GM12878 (cell line): ENCODE measurements around the gene IL17RB. TPM values are rescaled to one million over a fixed set of nuclear protein-coding genes. Genes with fewer than 3 reads are reported as not detected.

Source experiments
- ATAC-seq: fragments of 200-7000 bp; cut with Tn5 transposase; 3 replicates; pipeline ENCODE4 v1.9.1; 2020; ENCODE audit warnings: mild to moderate bottlenecking, moderate library complexity
- BruUV-seq: library from RNA; stranded (reverse); fragments of 400-500 nt; replicated peaks from 2 replicates; lab custom pipeline; 2021; lab: Mats Ljungman, UMichigan
- CTCF ChIA-PET: fragments of 300-600 bp; sonication (Branson Sonifier 250); formaldehyde crosslinking; extraction: SDS; loops from one replicate; lab custom pipeline; 2021; ENCODE audit warnings: inconsistent platforms; lab: Yijun Ruan, JAX
- POLR2A ChIA-PET: fragments of 350-600 bp; formaldehyde crosslinking; extraction: SDS; loops from one replicate; lab custom pipeline; 2021; ENCODE audit warnings: inconsistent platforms; lab: Charles Lee
- RAD21 ChIA-PET: fragments of 300-600 bp; sonication (Branson Sonifier 250); formaldehyde crosslinking; loops from one replicate; lab custom pipeline; 2023; ENCODE audit warnings: antibody characterized with exemption; ENCODE audit not compliant: unreplicated experiment; lab: Charles Lee
- SMC1A ChIA-PET: fragments of 300-600 bp; sonication (Branson Sonifier 250); formaldehyde crosslinking; loops from one replicate; lab custom pipeline; 2023; ENCODE audit not compliant: unreplicated experiment, uncharacterized antibody; lab: Charles Lee
- DNase-seq: peaks from one replicate; pipeline ENCODE4 v3.0.0-alpha.2; 2011; ENCODE audit warnings: low read depth, low spot score
- FAIRE-seq: peaks from 3 replicates; lab custom pipeline; 2011; peaks lifted over from hg19 to GRCh38; lab: Jason Lieb, UNC
- H2AFZ ChIP-seq: 2 replicates; pipeline ENCODE4 v1.6.0; 2011; ENCODE audit warnings: low read depth, low read length, control low read depth; ENCODE audit not compliant: control insufficient read depth
- H3K27ac ChIP-seq: 2 replicates; pipeline ENCODE4 v1.5.1; 2011; ENCODE audit warnings: control low read depth; ENCODE audit not compliant: control insufficient read depth, insufficient read depth
- H3K27me3 ChIP-seq, 2 experiments: replicated peaks in 1 of 2; 2 replicates each; pipeline versions ENCODE4 v1.6.0 to v1.6.1; 2011; ENCODE audit warnings: low read length in 1 of 2; ENCODE audit not compliant: control insufficient read depth in 2 of 2, insufficient read depth in 2 of 2
- H3K36me3 ChIP-seq, 2 experiments: 2 replicates each; pipeline ENCODE4 v1.5.1; 2011; ENCODE audit warnings: low read length in 1 of 2; ENCODE audit not compliant: control insufficient read depth in 2 of 2, insufficient read depth in 2 of 2
- H3K4me1 ChIP-seq: 2 replicates; pipeline ENCODE4 v1.6.1; 2011; ENCODE audit warnings: mild to moderate bottlenecking, low read length, moderate library complexity, mixed read lengths; ENCODE audit not compliant: control insufficient read depth, insufficient read depth
- H3K4me2 ChIP-seq: 2 replicates; pipeline ENCODE4 v1.6.0; 2011; ENCODE audit warnings: control low read depth; ENCODE audit not compliant: control insufficient read depth, insufficient read depth
- H3K4me3 ChIP-seq: fragments of 200-600 bp; sonication (generic); 2 replicates; pipeline ENCODE4 v1.5.1; 2016
- H3K79me2 ChIP-seq: 2 replicates; pipeline ENCODE4 v1.6.0; 2011; ENCODE audit warnings: low read length; ENCODE audit not compliant: control insufficient read depth, insufficient read depth
- H3K9ac ChIP-seq: 2 replicates; pipeline ENCODE4 v1.8.0; 2011; ENCODE audit warnings: low read length, control low read depth, mixed read lengths; ENCODE audit not compliant: control insufficient read depth, insufficient read depth
- H3K9me3 ChIP-seq: replicated peaks from 3 replicates; pipeline ENCODE4 v1.5.1; 2011; ENCODE audit warnings: mild to moderate bottlenecking, low read length; ENCODE audit not compliant: control insufficient read depth, insufficient read depth
- H4K20me1 ChIP-seq: 2 replicates; pipeline ENCODE4 v1.6.0; 2011; ENCODE audit not compliant: control insufficient read depth, insufficient read depth
- ASH2L ChIP-seq: fragments of 300-600, 200-600 bp; sonication (generic); IDR thresholded peaks from 2 replicates; pipeline ENCODE4 v1.6.1; 2017; ENCODE audit warnings: low read depth, mild to moderate bottlenecking, borderline replicate concordance
- DPF2 ChIP-seq: fragments of 450-650 bp; IDR thresholded peaks from 2 replicates; pipeline ENCODE4 v1.6.1; 2017; ENCODE audit warnings: mild to moderate bottlenecking
- MEF2B ChIP-seq: fragments of 450-650 bp; IDR thresholded peaks from 2 replicates; pipeline ENCODE4 v1.6.1; 2018; ENCODE audit warnings: mild to moderate bottlenecking, moderate library complexity; ENCODE audit not compliant: partially characterized antibody, poor library complexity, severe bottlenecking
- MYB ChIP-seq: fragments of 150-350 bp; IDR thresholded peaks from 2 replicates; pipeline ENCODE4 v1.6.1; 2014; ENCODE audit warnings: mild to moderate bottlenecking, low read depth, low read length, borderline replicate concordance
- NRF1 ChIP-seq: conservative IDR thresholded peaks from 2 replicates; pipeline ENCODE4 v1.6.1; 2011; ENCODE audit warnings: mild to moderate bottlenecking, low read depth, low read length, improper control_type of control experiment
- POLR2AphosphoS2 ChIP-seq: IDR thresholded peaks from 2 replicates; pipeline ENCODE4 v1.6.1; 2011; ENCODE audit warnings: low read depth, mild to moderate bottlenecking, low read length, improper control_type of control experiment, moderate library complexity
- RAD21 ChIP-seq: IDR thresholded peaks from 2 replicates; pipeline ENCODE4 v1.6.1; 2011; ENCODE audit warnings: mild to moderate bottlenecking, low read depth, low read length, moderate library complexity; ENCODE audit not compliant: insufficient read depth
- SMARCA5 ChIP-seq: fragments of 450-650 bp; IDR thresholded peaks from 2 replicates; pipeline ENCODE4 v1.6.1; 2017; ENCODE audit warnings: mild to moderate bottlenecking
- SREBF1 ChIP-seq: IDR thresholded peaks from 2 replicates; pipeline ENCODE4 v1.6.1; 2012; ENCODE audit warnings: mild to moderate bottlenecking, low read length
- TCF3 ChIP-seq: IDR thresholded peaks from 2 replicates; pipeline ENCODE4 v1.6.1; 2012; ENCODE audit warnings: low read depth, mild to moderate bottlenecking, low read length, borderline replicate concordance; ENCODE audit not compliant: insufficient read depth
- USF2 ChIP-seq: IDR thresholded peaks from 2 replicates; pipeline ENCODE4 v1.6.1; 2011; ENCODE audit warnings: low read depth, low read length, improper control_type of control experiment, borderline replicate concordance
- ZBTB4 ChIP-seq: fragments of 450-650 bp; formaldehyde crosslinking; IDR thresholded peaks from 2 replicates; pipeline ENCODE4 v1.4.0; 2022; ENCODE audit warnings: mild to moderate bottlenecking, moderate library complexity
- ZNF24 ChIP-seq: fragments of 450-650 bp; IDR thresholded peaks from 2 replicates; pipeline ENCODE4 v1.6.1; 2017; ENCODE audit warnings: antibody characterized with exemption, mild to moderate bottlenecking
- ZSCAN29 ChIP-seq: fragments of 450-650 bp; IDR thresholded peaks from 2 replicates; pipeline ENCODE4 v1.6.1; 2017; ENCODE audit warnings: mild to moderate bottlenecking, moderate library complexity
- WGBS: methylation state at CpG from one replicate; pipeline ENCODE4 v1.1.6; 2016; ENCODE audit warnings: low lambda C conversion rate; ENCODE audit not compliant: insufficient replicate concordance, insufficient coverage; ENCODE audit errors: missing lambda C conversion rate; 5-methylcytosine and 5-hydroxymethylcytosine counted together
- in situ Hi-C: fragments of 300-500 bp; cut with MboI; formaldehyde crosslinking; loops from 9 replicates; pipeline ENCODE4 v1.14.3; 2018; ENCODE audit warnings: mixed read lengths
- intact Hi-C: fragments of 100-400 bp; cut with micrococcal nuclease; formaldehyde crosslinking; loops from one replicate; pipeline ENCODE4 v1.14.2; 2022; ENCODE audit not compliant: unreplicated experiment
- polyA plus RNA-seq, 11 experiments: library from polyadenylated mRNA; depleted of rRNA in 4 of 11; unstranded in 6 of 11; stranded (reverse) in 5 of 11; fragments of >200 nt; fragmentation: Nextera tagmentation in 4 of 11; fragmentation: Illumina TruSeq in 1 of 11; extraction: Ambion mirVana in 4 of 11; extraction: Trizol in 1 of 11; gene quantifications; 1 replicate in 1 of 11; 2 replicates in 10 of 11; pipeline versions ENCODE4 v1.2.1 to v1.2.3, GENCODE V29; 2011 to 2016; ENCODE audit warnings: inconsistent platforms in 2 of 11, missing spikeins in 2 of 11, low read depth in 1 of 11
- total RNA-seq, 4 experiments: library from RNA; depleted of rRNA in 3 of 4; stranded (reverse); fragments of >200 nt in 3 of 4; fragmentation: Illumina TruSeq in 1 of 4; extraction: Trizol in 1 of 4; gene quantifications; 2 replicates each; pipeline versions ENCODE4 v1.2.1 to v1.2.3, GENCODE V29; 2013 to 2021
- TF ChIP-seq, protein P1 (sequence below): IDR thresholded peaks from 2 replicates; pipeline ENCODE4 v1.6.1; 2012; ENCODE audit warnings: low read depth, low read length, improper control_type of control experiment

Gene IL17RB
- total and polyA plus RNA-seq, 10 of the 15 experiments (the other 5 are each of a cell fraction or from before 2014, with no cell fraction given): 1.9 to 17.2 (median 2.9) TPM

DNA sequence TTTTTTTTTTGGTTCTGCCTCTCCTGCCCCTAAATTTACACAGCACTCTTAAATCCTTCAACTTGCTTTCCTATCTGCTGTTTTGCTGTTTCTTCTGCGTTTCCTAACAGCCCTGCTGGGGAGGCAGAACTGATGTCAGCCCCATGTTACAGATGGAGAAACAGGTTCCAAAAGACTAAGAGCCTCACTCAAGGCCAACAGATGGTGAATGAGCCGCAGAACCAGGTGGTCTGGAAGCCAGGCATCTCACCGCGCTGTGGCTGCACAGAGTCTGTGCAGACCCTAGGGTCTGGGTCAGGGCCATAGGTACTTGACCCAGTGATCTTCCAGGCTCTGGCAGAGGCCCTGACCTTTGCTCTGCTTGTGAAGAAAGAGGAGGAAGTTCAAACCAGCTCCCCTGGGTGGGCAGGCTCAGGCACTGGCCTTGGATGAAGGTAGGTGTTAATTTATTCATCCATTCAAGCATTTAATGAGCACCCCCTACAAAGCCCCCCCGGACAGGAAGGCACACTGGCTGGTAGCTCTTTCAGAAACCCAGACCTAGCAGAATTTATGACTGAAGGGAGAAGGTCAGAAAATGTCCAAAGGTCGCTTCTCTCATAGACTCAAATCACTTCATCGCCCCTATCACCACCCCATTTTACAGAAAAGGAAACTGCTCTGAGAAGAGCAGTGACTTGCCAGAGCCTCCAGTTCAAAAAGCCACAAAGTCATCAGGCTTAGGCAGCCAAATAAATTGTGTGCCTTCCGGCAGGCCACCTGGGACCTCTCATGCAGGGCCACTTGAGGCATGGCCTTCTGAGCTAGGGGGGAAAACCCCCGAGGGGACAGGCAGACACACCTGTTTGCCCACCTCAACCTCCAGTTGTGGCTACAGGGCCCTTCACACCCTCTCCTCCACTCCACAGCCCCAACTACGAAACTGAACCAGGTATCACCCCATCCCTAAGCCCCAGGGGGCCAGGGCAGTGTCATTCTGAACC lies 2.9 kb upstream of the IL17RB start:
- H3K27ac ChIP-seq: peak overlapping the region; percentile 55
- 29% methylated on average over 10 of the region's 10 CpGs for WGBS
- peak overlapping the region; percentile 73 for H3K4me3 ChIP-seq
- no peak for FAIRE-seq
- H3K27me3 ChIP-seq: no peaks in the 10 kb centered on the region
- BruUV-seq: no TSS peak
- peak; percentile 53 for DNase-seq
- ChIA-PET RAD21 (interaction anchor here (0.8 to 5.1 kb wide), 11 partner anchors 14 to 139 kb away, joined by 3 to 41 read pairs (median 5); partner anchors contain the start of genes ACTR8 and SELENOK), SMC1A (interaction anchor here (0.5 to 3.5 kb wide), 16 partner anchors 10 to 499 kb away, joined by 3 to 26 read pairs (median 5); partner anchors contain the start of gene SELENOK), POLR2A (interaction anchor here (1.2 to 4.1 kb wide), 6 partner anchors 10 to 113 kb away, joined by 3 to 30 read pairs (median 4); no protein-coding TSS in a partner anchor), CTCF (interaction anchor here (0.6 to 2.5 kb wide), 11 partner anchors 14 to 850 kb away, joined by 3 to 9 read pairs (median 5); no protein-coding TSS in a partner anchor)
- H2AFZ ChIP-seq: peak overlapping the region; percentile 37
- no peaks in the 10 kb centered on the region for H3K36me3 ChIP-seq
- H4K20me1 ChIP-seq: no peaks in the 10 kb centered on the region
- in situ Hi-C loops: no loop called here
- peak overlapping the region; percentile 42 for H3K9ac ChIP-seq
- ATAC-seq: peak; percentile 55
- H3K9me3 ChIP-seq: no peaks in the 10 kb centered on the region
- peaks cover 39% of the 10 kb centered on the region for H3K4me1 ChIP-seq
- intact Hi-C loops: loop anchor here (2.0 to 10.0 kb wide), 3 partner anchors 39 to 99 kb away; partner anchors contain the start of gene ACTR8
- H3K79me2 ChIP-seq: peaks cover 18% of the 10 kb centered on the region
- H3K4me2 ChIP-seq: peak overlapping the region; percentile 82
- TF ChIP-seq USF2 (no peak), RAD21 (no peak), SREBF1 (no peak), ASH2L (no peak), DPF2 (peak; percentile 61; the same call in 1 of the 2 replicates), TCF3 (peak; percentile 66; the same call in 1 of the 2 replicates), MEF2B (peak; percentile 74), POLR2AphosphoS2 (no peak), ZNF24 (peak; percentile 81; the same call in 1 of the 2 replicates), ZSCAN29 (no peak), MYB (no peak), ZBTB4 (no peak), SMARCA5 (0 out of 2 replicates have a peak, but pooled peaks have one; percentile 15), NRF1 (no peak)
- TF ChIP-seq, protein P1, sequence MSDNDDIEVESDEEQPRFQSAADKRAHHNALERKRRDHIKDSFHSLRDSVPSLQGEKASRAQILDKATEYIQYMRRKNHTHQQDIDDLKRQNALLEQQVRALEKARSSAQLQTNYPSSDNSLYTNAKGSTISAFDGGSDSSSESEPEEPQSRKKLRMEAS: no peak
